GM18519 (cell line): ENCODE results near the gene EFL1.
"Not testable (repeated sequence)": the region's sequence is repeated elsewhere in the genome, so short reads cannot be mapped to it uniquely, and the experiment has no call there.

Experiments used
- ATAC-seq: cut with Tn5 transposase; IDR thresholded peaks from one replicate; pipeline ENCODE4 v1.9.1; 2021; ENCODE audit warnings: mild to moderate bottlenecking, moderate library complexity; ENCODE audit not compliant: unreplicated experiment, low FRiP score

Gene EFL1

GRCh38 chr15:82204575-82204974 is 58.0 kb downstream of the EFL1 start:
- ATAC-seq: not testable (repeated sequence)

GRCh38 chr15:82197733-82198594 is 64.6 kb downstream of the EFL1 start:
- peak; percentile 79 for ATAC-seq

- no peak for ATAC-seq
These were observed 66.2 kb downstream of the EFL1 start for GRCh38 chr15:82196353-82196752.

GRCh38 chr15:82195818-82196217 is 66.7 kb downstream of the EFL1 start:
- ATAC-seq: not testable (repeated sequence)

- not testable (repeated sequence) for ATAC-seq
These were observed 68.0 kb downstream of the EFL1 start for GRCh38 chr15:82194488-82194887.

- not testable (repeated sequence) for ATAC-seq
These were observed 69.1 kb downstream of the EFL1 start for GRCh38 chr15:82193435-82193834.

GRCh38 chr15:82192394-82192793 is 70.1 kb downstream of the EFL1 start:
- not testable (repeated sequence) for ATAC-seq

GRCh38 chr15:82186719-82187406 is 75.7 kb downstream of the EFL1 start:
- ATAC-seq: peak; percentile 65

- ATAC-seq: no peak
These were observed 76.4 kb downstream of the EFL1 start for GRCh38 chr15:82186161-82186560.

GRCh38 chr15:82184776-82185175 is 77.8 kb downstream of the EFL1 start:
- ATAC-seq: no peak

GRCh38 chr15:82184355-82184754 is 78.2 kb downstream of the EFL1 start:
- ATAC-seq: no peak

- ATAC-seq: no peak
These were observed 79.2 kb downstream of the EFL1 start for GRCh38 chr15:82183121-82184031.

GRCh38 chr15:82181371-82181770 is 81.2 kb downstream of the EFL1 start:
- no peak for ATAC-seq

GRCh38 chr15:82178061-82178460 is 84.5 kb downstream of the EFL1 start:
- no peak for ATAC-seq

- ATAC-seq: no peak
These were observed 85.1 kb downstream of the EFL1 start for GRCh38 chr15:82177291-82178010.

- no peak for ATAC-seq
These were observed 86.0 kb downstream of the EFL1 start for GRCh38 chr15:82176542-82176941.

GRCh38 chr15:82174471-82175235 is 87.9 kb downstream of the EFL1 start:
- no peak for ATAC-seq

GRCh38 chr15:82173108-82173507 is 89.4 kb downstream of the EFL1 start:
- no peak for ATAC-seq

GRCh38 chr15:82172506-82172905 is 90.0 kb downstream of the EFL1 start:
- ATAC-seq: no peak
